ENCODE data around the gene TFEB.
A peak's percentile ranks its signal among the peaks of the same experiment; 100 is the strongest.
"Not testable (repeated sequence)": the region's sequence is repeated elsewhere in the genome, so short reads cannot be mapped to it uniquely, and the experiment has no call there.

The TFEB gene

DNA sequence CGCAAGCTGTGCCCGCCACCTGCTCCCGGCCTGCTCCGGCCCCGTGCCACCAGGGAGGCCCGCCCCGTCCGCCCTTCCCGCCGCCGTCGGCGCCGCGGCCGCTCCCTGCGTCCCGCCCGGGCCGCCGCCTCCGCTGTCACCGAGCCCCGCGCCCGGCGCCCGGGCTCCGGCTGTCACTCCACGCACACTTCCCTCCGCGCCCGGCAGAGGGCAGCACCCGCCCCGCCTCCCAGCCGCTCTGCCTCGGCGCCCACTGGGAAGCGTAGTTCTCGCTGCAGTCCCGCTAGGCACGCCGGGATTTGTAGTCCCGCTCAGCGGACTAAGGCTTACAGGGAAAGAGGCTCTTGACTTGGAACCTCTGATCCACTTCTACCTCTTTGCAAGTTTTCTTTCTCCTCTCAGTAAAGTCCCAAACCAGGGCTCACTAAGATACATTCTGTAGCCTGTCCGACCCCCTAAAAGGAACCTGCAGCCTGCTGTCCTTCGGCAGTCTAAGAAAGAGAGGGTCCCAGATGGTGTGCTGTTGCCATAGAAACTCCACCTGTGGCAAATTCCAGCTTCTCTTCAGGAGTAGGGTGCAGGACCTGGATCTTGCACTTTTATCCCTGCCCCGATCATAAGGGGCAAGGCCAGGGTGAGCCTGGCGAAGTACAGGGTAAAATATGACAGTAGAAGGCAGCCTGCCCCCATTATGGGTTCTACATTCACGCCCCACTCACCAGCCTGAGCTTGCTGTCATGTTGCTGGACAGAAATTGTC, at the start of gene TFEB:
TSS of gene TFEB (minus strand) at position 182 of the 759 bp plus-strand sequence. CDS start 44,395 bp downstream, outside the sequence.
- DNase-seq, result peak; percentile 76 to 94

DNA sequence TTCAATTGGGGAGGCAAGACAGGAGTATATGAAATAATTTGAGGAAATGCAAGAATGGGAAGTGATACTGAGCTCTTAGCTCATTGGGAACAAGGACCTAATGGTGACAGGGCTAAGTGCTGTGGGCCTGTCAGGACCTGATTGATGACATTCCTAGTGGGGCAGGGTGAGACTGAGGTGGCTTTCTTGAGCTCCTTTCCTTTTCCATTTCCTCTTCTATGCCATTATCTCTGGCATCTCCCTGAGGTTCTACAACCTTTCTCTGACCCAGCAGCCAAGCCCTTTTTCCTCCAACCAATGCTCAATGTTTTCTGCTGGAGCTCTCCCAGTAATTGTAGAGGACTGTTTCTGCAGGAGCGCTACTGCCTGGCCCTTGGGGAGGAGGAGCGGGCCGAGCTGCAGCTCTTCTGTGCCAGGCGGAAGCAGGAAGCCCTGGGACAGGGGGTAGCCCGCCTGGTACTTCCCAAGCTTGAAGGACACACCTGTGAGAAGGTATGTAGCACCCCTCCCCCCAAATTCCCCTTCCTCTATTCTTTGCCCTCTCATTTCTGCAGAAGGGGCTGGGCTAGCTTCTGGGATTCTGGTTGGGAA, 49.3 kb upstream of the TFEB start:
- DNase-seq, result no peak

DNA sequence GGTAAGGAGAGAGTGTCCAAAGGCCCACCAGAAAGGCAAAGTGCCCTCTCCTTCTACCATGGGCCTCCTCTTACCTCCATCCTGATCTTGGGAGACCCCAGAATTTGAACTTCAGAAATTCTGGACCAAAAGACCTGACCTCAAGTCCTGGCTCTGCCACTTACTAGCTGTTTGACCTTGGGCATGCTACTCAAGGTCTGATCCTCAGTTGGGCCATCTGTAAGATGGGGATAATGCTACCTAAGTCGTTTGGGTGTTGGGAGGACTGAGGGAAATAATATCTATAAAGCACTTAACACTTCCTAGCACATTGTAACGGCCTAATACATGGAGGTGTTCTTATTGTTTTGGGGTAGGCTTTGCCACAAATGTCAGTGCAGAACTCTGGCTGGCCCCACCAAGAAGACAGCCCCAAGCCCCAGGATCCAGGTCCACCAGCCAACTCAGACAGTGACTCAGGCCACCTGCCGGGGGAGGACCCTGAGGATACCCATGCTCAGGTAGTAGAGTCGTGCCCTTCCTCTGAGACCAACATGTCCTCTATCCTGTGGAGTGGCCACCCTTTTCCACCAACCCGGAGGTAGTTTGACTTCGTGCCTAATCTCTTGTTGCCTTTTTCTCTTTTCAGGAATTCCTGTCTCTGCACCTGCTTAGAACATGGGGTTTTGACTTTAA, 47.8 kb upstream of the TFEB start:
- DNase-seq, result no peak

DNA sequence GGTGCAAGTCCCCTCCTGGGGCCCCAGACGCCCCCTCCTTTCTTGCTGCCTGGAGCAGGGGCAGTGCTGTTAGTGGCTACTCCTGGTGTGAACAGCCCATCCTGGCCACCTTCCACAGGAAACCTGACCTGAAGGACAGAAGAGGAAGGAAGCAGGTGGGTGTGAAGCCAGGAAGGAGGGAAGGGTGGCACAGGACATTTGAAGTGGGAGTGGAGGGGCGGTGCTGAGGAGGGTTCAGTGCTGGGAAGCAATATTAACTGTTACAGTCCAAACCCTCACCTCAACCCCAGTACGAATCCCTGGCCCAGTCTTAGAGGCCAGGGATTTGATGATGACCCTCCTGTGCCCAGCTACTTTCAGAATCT, 45.9 kb upstream of the TFEB start:
- no peak for DNase-seq

DNA sequence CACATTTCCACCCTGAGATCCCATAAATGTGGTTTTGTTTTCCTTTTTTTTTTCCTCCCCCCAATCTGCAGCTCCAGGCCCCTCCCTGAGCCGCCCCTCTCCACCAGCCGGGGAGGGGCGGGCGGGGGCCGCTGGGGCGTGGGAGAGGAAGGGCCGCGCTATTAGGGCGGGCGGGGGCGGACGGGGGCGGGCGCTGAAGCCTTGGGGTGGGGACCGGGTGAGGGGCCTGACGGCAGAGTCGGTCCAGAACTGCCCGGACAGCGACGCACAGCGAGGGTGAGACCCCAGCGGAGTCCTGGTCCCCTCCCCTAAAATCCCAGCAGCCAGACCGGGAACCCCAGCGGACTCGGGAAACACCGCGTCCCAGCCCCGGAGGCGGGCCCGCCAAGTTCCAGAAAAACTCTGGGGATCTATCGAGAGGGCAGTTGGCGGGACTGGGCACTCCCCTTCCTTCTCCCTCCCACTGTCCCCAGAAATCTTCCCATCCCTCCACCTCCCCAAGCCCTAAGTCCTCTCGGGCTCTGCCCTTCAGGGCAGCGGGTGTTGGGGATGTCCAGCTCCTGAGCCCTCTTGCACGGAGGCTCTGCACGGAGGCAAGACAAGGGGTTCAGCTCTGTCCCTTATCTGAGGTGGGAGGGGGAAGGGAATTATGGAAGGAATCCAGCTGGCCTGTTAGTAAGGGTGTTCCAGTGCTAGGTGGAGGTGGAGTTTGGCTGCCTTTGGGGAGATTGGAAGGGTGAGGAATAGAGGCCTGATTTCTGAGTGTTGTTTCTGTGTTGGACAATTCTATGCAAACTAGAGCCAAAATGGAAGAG, 45.4 kb upstream of the TFEB start, which contains the start of gene PRICKLE4:
TSS of gene PRICKLE4 (plus strand) at position 232 of the 815 bp plus-strand sequence. CDS start 2,692 bp downstream, outside the sequence.
- peak in 1 of 2 experiments; percentile 25 for DNase-seq

DNA sequence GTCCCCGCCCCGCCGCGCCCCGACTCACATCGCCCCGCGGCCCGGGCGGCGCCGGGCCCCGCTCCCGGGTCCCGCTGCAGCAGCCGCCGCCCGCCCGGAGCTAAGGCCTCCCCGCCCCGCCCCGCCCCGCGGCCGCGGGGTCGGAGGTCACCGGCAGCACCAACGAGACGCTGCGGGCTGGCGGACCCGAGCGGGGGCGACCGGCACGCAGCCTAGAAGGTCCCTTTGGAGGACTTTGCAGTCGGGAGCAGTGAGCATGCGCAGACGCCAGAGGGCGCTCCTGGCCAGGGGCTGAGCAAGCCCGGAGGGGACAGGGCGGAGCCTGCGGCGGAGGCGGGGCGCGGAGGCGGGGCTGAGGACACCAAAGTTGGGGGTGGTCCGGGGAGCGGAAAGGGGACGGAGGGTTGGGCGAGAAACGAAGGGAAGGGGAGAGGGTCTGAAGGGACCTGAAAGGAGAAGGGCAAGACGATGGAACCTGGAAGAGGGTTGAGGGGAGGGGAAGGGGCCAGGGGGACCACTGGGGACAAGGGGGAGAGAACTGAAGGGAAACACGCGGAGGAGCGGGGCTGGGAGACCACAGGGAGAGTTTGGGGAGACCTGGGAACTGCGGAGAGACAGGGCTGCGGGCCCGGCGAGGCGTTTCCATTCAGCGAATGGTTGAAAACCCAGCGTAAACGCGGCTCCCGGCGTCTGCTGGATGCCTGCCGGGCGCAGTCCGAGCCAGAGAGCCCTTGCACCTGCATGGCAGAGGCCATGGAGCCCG, 44.6 kb upstream of the TFEB start, which contains the start of gene FRS3:
TSS of gene FRS3 (minus strand) at position 113 of the 763 bp plus-strand sequence. CDS start 2,913 bp downstream, outside the sequence.
- DNase-seq, result peak; percentile 76 to 96

DNA sequence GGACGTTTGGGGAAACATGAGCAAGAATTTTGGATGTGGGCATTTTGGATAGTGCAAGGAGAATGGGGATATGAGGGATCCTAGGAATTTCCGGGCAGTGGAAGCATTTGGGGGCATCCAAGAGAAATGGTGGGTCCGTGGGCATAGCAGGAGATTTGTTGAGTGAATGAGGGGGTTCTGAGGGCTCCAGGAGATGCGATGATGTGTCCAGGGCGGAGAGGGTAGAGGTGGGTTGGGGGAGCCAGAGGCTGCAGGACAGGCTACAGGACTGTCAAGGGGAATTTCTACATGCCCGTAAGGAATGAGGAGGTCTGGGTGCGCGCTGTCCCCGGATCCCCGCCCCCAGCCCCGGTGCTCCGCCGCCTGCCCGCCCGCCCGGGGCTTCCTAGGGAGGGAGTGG, 43.9 kb upstream of the TFEB start:
- no peak for DNase-seq

DNA sequence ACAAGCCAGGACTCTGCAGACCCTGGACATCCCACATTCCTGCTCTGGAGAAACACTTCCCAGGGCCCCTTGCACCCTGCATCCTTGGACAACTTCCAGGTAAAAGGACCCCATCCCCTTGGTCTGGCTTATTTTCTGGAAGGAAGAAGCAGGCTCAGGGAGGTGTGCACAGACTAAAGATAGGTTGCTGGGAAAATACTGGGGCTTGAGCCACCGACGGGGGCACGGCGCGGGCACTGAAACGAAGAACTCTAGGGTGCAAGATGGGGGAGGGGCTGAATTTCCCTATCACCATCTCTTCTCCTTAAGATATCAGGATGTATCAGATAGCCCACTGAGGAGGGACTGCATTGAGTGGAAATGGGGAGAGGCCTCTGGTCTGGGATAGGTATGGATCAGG, 43.5 kb upstream of the TFEB start:
- no peak for DNase-seq

DNA sequence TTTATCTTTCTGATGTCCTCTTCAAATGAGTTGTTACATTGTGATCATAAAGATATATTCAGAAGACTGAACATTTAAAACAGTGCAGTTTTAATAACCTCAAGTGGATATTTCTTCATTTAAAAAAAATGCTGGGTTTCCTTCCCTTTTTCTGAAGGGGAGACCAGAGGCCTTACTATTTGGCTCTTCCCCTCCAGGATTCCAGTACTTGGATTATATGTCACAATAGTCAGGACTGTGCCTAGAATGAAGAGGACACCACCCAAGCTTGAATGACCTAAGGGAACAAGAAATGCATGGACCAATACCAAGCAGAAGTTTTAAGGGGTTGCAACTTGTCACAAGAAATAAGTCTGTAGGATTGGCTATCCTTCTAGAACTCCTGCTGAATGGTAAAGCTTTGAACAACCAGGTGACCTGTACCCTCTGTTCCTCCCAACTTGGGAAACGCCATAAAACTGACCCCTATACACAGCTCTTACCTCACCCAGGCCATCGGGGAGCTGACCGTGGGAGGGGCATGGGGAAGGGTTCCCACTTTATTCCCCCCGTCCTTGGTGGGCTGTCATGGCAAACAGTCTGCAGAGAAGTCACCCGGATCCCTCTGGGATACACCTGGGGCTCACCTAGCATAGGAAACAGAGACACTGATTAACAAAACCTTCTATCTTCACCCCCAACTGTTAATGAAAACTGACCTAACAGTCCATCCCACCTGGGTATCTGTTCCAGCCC, 42.3 kb upstream of the TFEB start:
- no peak for DNase-seq

DNA sequence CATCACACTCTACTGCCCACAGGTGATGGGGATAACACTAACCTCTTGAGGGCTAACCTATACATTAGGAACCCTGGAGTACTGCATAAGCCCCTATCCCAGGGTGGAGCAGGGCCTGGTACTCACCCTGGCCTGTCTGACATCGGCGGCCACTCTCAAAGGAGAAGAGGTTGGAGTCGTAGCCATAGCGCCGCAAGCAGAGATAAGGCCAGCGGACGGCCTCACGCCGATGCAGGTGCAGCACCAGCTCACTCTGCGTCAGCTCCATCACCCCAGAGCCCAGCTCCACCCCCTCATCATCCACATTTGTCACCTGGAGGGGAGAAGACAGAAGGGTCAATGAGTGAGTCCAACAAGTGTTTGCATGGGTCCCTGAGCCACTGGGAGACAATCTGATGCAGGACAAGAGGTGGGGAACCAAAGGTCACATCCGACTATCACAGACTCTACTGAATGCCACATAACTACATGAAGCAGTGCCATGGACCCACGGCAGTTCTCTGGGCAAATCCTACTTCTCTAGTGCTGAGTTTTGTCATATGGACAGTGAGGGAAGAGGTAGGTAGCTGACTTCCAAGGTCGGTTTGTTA, 40.0 kb upstream of the TFEB start:
- DNase-seq, result no peak

DNA sequence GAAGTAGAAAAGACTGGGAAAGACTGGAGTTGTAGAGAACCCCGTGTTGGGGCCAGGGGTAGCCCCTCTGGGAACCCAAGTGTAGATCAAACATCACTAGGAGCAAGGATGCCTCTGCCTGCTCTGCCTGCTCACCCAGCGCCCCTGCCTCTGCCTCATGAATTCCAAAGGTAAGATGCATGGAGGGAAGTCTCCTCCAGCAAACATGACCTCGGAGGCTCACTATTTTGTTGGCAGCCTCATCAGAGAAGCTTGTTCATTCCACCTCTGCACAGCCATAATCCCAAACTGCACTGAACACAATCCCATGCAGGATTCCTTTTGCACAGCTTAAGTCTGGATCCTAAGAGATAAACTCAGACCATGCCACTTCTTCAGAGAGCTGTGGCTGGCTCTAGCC, 39.4 kb upstream of the TFEB start:
- DNase-seq, result no peak

DNA sequence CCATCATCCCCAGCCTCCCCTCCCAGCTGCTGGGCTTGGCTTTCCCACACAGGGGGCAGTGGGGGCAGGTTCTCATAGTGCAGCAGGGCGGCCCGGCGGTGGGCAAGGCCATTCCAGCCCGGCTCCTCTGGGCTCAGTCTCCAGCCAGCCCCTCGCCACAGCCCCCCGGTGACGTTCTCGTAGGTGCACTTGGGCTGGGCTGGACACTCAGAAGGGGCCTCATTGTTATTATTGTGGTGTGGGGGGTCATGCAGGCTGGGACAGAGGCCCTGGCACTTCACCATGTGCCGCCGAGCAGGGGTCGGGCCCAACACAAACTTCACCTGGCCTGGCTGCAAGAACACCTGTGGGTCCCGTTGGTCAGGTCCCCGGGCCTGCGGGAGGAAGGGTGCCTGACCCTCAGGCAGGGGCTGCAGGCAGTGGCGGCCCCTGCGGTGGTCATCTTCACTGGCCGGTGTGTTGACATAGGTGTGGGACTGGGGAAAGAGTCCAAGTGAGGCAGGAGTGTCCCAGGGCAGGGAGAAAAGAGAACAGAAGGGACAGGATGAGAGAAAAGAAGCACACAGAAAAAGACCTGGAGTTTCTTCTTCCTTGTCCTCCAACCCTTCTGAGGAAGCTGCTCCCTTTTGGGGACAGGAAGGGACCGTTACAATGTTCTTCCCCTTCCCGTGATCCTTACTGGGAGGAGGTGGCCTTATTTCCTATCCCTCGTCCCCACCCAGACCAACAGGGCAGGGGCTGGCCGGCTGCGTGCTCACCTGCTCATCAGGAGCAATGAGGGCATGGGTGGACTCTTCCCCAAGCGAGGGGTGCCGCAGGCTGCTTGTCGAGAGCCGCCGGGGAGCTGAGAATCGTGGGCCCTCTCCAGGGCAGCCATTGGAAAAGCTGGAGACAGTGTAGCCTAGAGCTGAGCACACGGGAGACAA, 35.9 kb upstream of the TFEB start:
- DNase-seq, result no peak

DNA sequence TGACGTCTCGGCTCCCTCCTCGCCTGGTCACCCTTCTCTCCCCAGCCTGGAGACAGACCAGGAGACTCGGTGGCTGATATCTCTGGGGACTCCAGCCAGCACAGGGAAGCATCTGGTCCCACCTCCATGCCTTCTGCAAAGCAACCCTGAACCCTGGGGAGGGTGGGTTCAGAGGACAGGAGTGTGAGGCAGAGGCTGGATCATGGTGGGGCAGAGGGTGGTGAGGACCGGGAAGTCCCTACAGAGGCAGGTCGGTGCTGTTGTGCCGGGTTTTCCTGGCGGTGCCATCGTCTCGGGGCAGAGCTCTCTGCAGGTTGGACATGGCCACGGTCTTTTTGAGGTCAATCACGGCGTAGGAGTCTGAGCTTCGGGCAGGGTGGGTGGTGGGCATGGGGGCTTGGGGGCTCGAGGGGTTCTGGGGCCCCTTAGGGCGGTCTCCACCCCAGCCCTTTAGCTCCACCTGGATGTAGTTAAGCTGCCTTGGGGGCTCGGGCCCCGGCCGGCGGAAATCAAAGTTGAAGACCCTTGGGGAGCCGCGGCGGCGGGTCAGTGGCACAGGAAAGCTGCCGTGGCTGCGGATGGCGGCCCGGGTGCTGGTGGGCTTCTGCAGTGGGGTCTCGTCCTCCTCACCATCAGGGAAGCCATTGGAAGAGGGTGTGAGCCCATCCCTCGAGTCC, 35.1 kb upstream of the TFEB start:
- DNase-seq, result no peak

DNA sequence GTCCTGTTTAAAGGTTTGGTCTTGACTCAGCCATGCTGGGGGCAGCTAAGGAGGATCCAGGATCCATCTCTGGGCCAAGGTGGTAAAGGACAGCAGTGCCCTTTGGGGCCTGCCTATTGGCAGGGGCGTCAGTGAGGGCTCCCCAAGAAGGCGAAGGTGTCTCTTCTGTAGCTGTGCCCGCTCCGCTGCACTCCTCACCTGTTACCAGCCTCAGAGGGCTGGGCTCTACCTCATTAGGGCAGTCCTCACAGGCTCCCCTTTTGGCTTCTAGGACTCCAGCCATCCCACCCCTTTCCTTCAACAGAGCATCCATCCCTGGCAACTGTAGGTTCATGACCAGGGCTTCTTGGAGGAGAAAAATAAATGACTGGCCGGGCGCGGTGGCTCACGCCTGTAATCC, 34.0 kb upstream of the TFEB start:
- no peak for DNase-seq

DNA sequence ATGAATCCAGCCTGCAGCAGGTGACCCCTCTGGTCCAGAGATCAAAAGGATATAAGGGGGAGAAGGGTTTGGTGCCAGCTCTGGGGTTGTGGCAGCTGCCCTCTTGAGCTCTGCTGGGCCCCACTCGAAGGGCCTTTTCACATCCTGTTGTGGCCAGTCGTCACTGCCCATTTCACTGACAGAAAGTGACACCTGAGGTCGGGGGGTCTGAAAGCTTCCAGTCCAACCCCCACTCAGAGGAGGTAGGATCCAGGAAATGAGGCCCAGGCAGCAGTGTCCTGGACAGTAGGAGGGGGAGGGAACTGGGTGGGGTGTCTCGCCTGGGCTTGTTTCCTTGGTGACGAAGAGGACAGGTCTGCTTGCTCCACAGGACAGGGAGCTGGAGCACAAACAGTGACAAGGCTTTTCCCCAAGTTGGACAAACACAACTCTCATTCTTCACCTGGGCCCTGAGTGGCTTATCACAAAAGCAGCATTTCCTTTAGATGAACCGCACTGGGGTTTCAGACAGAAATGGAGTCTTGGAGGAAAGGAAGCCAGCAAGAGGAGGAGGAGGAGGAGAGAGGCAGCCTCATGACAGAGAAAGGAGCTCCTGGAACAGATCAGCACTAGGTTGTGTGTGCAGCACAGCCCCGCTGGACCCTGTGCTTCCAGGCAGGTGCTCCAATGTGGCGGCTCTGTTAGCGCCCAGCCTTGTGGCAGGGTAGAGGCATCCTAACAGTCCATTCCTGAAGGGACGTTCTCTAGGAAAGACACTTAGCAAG, 33.3 kb upstream of the TFEB start:
- DNase-seq, result no peak

DNA sequence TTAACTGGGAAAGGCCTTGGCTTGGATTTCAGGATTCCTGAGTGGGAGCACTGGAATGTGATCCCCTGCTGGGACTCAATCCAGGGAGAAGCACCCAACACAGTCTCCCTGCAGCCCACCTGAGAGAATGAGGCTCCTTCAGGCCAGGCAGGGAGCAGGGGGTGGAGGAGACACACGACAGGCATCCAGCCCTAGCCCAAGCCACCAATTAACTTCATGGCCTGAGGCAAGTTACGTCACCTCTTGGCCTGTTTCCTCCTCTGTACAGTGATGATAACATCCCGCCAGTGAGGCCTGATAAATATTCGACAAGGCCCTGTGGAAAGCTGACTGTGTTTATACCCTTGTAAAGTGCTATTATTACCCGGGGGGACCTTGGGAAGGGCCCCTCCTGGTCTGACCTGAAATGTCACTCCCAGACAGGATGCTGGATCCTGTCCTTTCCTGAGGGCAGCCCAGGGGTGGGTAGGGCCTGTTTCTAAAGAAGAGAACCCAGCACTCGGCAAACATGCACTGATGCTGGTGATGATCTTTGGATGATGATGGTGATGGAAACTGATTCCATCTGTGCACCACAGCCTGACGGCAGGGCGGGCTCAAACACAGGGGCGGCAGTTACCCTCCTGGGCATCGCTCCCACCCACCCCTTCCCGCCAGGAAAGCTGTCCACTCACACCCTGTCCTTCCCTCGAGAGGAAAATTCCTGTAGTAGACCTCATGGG, 31.9 kb upstream of the TFEB start:
- DNase-seq, result no peak

DNA sequence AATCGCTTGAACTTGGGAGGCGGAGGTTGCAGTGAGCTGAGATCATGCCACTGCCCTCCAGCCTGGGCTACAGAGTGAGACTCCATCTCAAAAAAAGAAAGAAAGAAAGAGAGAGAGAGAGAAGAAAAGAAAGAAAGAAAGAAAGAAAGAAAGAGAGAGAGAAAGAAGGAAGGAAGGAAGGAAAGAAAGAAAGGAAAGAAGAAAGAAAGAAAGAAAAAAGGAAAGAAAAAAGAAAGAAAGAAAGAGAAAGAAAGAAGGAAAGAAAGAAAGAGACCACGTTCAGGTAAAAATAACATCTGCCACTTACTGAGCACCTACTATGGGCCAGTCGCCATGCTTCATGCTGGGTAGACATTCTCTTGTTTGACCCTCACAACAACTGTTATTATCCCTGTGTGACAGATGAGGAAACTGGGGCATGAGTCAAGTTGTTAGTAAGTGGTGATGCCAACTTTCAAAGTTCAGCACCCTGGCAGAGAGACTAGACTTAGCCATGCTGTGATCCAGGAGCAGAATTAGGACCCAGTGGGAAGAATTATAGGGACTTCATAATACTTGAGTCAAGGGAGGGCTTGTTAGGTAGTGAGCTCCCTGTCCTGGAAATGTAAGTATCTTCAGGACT, 30.7 kb upstream of the TFEB start:
- DNase-seq, result not testable (repeated sequence)
